ENCODE results near the gene WDR36.
"Not testable (repeated sequence)": the region's sequence is repeated elsewhere in the genome, so short reads cannot be mapped to it uniquely, and the experiment has no call there.

The WDR36 gene

GRCh38 chr5:111122398-111122797 lies 30.2 kb downstream of the WDR36 start:
- Mint-ChIP-seq H3K9me3 (no peaks in the 10 kb centered on the region), H3K4me1 (peaks cover 18% of the 10 kb centered on the region), H3K4me3 (no peak overlapping the region), H3K36me3 (peaks cover 18% of the 10 kb centered on the region), H3K27ac (no peak overlapping the region), H3K27me3 (no peaks in the 10 kb centered on the region)

DNA sequence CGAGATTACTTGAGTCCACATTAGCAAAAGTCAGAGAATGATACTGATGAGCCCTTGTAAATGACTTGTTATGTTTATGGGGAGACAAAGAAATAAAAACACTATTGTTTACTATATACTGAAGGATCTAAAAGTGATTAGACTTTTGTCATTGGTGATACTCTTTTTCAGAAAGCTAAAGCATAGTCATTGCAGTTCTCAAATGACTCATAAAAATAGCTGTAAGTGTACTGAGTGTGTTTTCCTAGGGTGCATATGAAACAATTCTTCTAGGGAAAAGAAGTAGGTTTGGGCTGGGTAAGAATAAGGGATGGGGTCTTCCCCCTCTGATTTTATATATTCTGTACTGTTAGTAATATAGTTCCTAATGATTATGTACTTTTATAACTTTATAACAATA lies 32.6 kb downstream of the WDR36 start:
- Mint-ChIP-seq H3K36me3 (peaks cover 19% of the 10 kb centered on the region), H3K4me3 (no peak overlapping the region)

GRCh38 chr5:111126896-111127295 lies 34.7 kb downstream of the WDR36 start:
- Mint-ChIP-seq H3K9me3 (no peaks in the 10 kb centered on the region), H3K4me3 (no peak overlapping the region)

More for the DNA sequence above, 32.6 kb downstream of the WDR36 start:
- Mint-ChIP-seq H3K9me3 (no peaks in the 10 kb centered on the region), H3K4me1 (peaks cover 12% of the 10 kb centered on the region), H3K27me3 (no peaks in the 10 kb centered on the region), H3K27ac (no peak overlapping the region)

GRCh38 chr5:111127453-111128195 lies 35.5 kb downstream of the WDR36 start:
- no peaks in the 10 kb centered on the region for H3K9me3 Mint-ChIP-seq
- H3K27ac Mint-ChIP-seq = no peak overlapping the region
- H3K36me3 Mint-ChIP-seq = peaks cover 9% of the 10 kb centered on the region
- H3K27me3 Mint-ChIP-seq = no peaks in the 10 kb centered on the region
- peaks cover 11% of the 10 kb centered on the region for H3K4me1 Mint-ChIP-seq
- H3K4me3 Mint-ChIP-seq = no peak overlapping the region

More at GRCh38 chr5:111126896-111127295, 34.7 kb downstream of the WDR36 start:
- Mint-ChIP-seq H3K4me1 (peaks cover 5% of the 10 kb centered on the region), H3K27me3 (no peaks in the 10 kb centered on the region), H3K27ac (no peak overlapping the region), H3K36me3 (peaks cover 10% of the 10 kb centered on the region)

DNA sequence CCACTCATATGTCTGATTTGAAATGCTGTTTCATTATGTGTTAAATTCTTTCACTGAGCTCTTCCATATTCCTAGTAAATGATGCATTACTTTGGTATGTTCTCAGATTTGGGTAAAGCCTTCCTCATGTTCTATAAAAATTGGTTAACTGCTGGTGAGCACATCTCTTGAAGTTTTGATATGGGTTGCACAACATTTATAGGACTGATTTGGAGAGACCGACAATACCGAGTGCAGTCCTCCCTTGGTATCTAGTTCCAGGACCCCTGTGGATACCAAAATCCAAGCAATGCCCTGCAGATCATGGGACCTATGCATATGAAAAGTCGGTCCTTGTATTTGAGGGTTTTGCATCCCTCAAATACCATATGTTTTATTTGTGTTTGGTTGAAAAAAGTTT lies 37.8 kb downstream of the WDR36 start:
- peaks cover 9% of the 10 kb centered on the region for H3K36me3 Mint-ChIP-seq
- H3K4me3 Mint-ChIP-seq = no peak overlapping the region
- no peaks in the 10 kb centered on the region for H3K9me3 Mint-ChIP-seq
- no peak overlapping the region for H3K27ac Mint-ChIP-seq
- H3K27me3 Mint-ChIP-seq = no peaks in the 10 kb centered on the region
- H3K4me1 Mint-ChIP-seq = peaks cover 11% of the 10 kb centered on the region

DNA sequence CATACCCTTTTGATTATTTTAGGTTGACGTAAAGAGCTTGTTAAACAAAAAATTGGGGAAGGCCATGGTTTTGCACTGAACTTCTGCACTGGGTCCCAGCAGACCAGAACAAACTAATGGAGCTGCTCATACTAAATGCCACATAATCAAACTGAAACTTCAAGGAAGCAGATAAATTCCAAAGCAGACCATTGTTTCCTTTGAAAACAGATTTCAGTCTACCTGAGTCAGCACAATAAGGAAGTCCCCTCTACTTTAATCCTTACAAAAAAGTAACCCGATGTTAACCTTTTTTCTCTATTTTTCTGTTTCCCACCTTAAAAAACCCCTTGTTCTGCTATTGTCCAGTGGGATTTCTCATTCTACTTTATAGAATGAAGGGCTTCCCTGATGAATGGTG lies 39.2 kb downstream of the WDR36 start:
- Mint-ChIP-seq H3K9me3 (no peaks in the 10 kb centered on the region), H3K4me1 (peaks cover 11% of the 10 kb centered on the region), H3K27ac (no peak overlapping the region), H3K36me3 (peaks cover 6% of the 10 kb centered on the region), H3K27me3 (no peaks in the 10 kb centered on the region), H3K4me3 (no peak overlapping the region)

- peaks cover 11% of the 10 kb centered on the region for H3K4me1 Mint-ChIP-seq
- H3K4me3 Mint-ChIP-seq = no peak overlapping the region
- peaks cover 6% of the 10 kb centered on the region for H3K36me3 Mint-ChIP-seq
- no peak overlapping the region for H3K27ac Mint-ChIP-seq
- no peaks in the 10 kb centered on the region for H3K27me3 Mint-ChIP-seq
- no peaks in the 10 kb centered on the region for H3K9me3 Mint-ChIP-seq
These were observed 39.9 kb downstream of the WDR36 start for GRCh38 chr5:111132076-111132475.

GRCh38 chr5:111132731-111133435 lies 40.7 kb downstream of the WDR36 start:
- no peaks in the 10 kb centered on the region for H3K9me3 Mint-ChIP-seq
- H3K27me3 Mint-ChIP-seq = no peaks in the 10 kb centered on the region
- no peak overlapping the region for H3K4me3 Mint-ChIP-seq
- H3K4me1 Mint-ChIP-seq = peaks cover 11% of the 10 kb centered on the region
- peaks cover 2% of the 10 kb centered on the region for H3K36me3 Mint-ChIP-seq
- H3K27ac Mint-ChIP-seq = no peak overlapping the region

GRCh38 chr5:111133436-111133751 lies 41.2 kb downstream of the WDR36 start:
- Mint-ChIP-seq H3K4me1 (peaks cover 11% of the 10 kb centered on the region), H3K27me3 (no peaks in the 10 kb centered on the region), H3K4me3 (no peak overlapping the region), H3K36me3 (peaks cover 2% of the 10 kb centered on the region), H3K9me3 (no peaks in the 10 kb centered on the region), H3K27ac (no peak overlapping the region)

GRCh38 chr5:111134087-111134486 lies 41.9 kb downstream of the WDR36 start:
- Mint-ChIP-seq H3K4me1 (peaks cover 11% of the 10 kb centered on the region), H3K27me3 (no peaks in the 10 kb centered on the region), H3K4me3 (no peak overlapping the region), H3K36me3 (no peaks in the 10 kb centered on the region), H3K27ac (no peak overlapping the region), H3K9me3 (no peaks in the 10 kb centered on the region)

DNA sequence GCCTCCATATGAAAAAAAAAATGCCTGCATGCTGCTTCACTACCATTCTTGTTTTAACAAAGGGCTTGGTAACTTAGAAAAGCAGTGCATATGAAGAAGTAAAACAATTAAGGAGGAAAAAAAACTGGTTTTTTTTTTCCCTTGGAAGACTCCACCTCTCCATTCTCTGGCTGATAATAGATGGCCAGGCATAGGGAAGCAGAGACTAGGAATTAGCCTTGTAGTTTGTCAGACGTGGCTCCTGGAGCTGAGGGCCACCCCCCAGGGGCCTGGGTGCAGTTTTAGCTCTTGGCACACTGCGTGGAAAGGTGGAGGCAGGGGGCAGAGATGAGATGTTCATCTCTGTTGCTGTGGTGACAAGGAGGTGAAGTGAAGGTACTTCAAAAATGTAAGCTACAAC lies 42.7 kb downstream of the WDR36 start:
- no peak overlapping the region for H3K27ac Mint-ChIP-seq
- no peak overlapping the region for H3K4me3 Mint-ChIP-seq
- no peaks in the 10 kb centered on the region for H3K27me3 Mint-ChIP-seq
- H3K36me3 Mint-ChIP-seq = no peaks in the 10 kb centered on the region
- H3K9me3 Mint-ChIP-seq = no peaks in the 10 kb centered on the region
- H3K4me1 Mint-ChIP-seq = peaks cover 11% of the 10 kb centered on the region

- Mint-ChIP-seq H3K36me3 (no peaks in the 10 kb centered on the region), H3K4me3 (no peak overlapping the region), H3K27ac (no peak overlapping the region), H3K4me1 (peaks cover 11% of the 10 kb centered on the region), H3K27me3 (no peaks in the 10 kb centered on the region), H3K9me3 (no peaks in the 10 kb centered on the region)
These were observed 43.2 kb downstream of the WDR36 start for GRCh38 chr5:111135363-111135762.

- Mint-ChIP-seq H3K9me3 (no peaks in the 10 kb centered on the region), H3K36me3 (no peaks in the 10 kb centered on the region), H3K4me3 (no peak overlapping the region), H3K4me1 (peaks cover 10% of the 10 kb centered on the region), H3K27me3 (no peaks in the 10 kb centered on the region), H3K27ac (no peak overlapping the region)
These were observed 43.8 kb downstream of the WDR36 start for GRCh38 chr5:111135946-111136345.

DNA sequence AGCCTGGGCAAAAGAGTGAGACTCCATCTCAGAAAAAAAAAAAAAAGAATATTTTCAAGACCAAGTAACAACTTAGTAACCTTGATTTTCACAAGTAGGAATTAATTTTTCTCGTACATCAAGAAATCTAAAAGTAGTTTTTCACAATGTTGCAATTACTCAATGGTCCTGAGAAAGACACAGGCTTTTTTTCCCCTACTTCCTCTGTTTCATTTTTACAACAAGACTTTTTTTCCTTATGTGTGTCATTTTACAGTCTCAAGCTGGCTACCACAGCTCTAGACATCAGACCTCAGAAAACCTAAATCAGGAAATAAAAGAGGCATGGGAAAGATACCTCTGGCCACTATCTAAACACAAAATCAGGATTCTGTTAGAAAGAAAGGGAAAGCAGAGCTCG lies 45.9 kb downstream of the WDR36 start:
- Mint-ChIP-seq H3K27ac (no peak overlapping the region), H3K4me1 (no peaks in the 10 kb centered on the region), H3K36me3 (no peaks in the 10 kb centered on the region), H3K27me3 (no peaks in the 10 kb centered on the region), H3K9me3 (no peaks in the 10 kb centered on the region), H3K4me3 (no peak overlapping the region)

DNA sequence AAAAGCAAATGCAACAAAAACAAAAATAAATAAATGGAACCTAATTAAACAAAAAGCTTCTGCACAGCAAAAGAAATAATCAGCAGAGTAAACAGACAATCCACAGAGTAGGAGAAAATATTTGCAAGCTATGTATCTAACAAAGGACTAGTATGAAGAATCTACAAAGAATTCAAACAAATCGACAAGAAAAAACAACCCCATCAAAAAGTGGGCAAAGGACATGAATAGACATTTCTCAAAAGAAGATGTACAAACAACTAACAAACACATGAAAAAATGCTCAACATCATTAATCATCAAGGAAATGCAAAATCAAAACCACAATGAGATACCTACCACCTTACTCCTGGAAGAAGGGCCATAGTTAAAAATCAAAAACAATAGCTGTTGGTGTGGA lies 49.3 kb downstream of the WDR36 start:
- H3K4me1 Mint-ChIP-seq, H3K36me3 Mint-ChIP-seq, H3K27me3 Mint-ChIP-seq, H3K9me3 Mint-ChIP-seq, H3K27ac Mint-ChIP-seq, H3K4me3 Mint-ChIP-seq: not testable (repeated sequence)

DNA sequence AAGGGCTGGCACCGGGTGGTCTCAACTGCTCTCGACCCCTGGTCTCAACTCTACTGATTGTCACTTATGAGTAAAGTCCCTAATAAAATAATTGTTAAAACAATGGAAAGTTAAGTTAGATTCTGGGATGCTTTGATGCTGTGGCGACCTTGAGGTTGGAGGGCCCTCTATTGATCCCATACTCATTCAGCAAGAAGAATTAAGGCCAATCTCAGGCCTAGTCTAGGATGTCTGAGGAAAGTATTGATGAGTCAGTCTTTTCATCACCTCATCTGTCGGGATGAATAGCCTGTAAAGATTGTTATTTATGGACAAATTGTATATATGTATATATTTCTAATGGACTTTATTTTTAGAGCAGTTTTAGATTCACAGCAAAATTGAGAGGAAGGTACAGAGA lies 50.8 kb downstream of the WDR36 start:
- H3K27ac Mint-ChIP-seq = no peak overlapping the region
- H3K4me1 Mint-ChIP-seq = no peaks in the 10 kb centered on the region
- no peaks in the 10 kb centered on the region for H3K27me3 Mint-ChIP-seq
- no peak overlapping the region for H3K4me3 Mint-ChIP-seq
- H3K36me3 Mint-ChIP-seq = no peaks in the 10 kb centered on the region
- no peaks in the 10 kb centered on the region for H3K9me3 Mint-ChIP-seq

DNA sequence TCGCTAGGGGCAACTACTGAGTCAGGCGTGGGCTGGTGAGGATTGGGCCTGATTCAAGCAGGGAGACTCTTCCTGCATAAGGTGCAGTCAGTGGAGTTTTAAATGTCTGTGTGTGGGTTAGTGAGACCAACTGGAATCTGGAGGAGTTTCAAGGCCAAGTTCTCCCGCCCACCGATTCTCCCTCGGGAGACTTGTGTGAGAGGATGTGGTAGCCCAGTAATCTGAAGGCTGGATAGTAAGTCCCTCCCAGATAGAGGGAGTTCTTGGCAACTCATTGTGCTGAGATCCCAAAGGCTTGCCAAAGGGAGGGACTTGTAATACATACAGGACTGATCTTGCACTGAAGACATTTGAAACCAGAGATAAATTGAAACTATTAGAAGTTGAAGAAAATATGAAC lies 51.8 kb downstream of the WDR36 start:
- Mint-ChIP-seq H3K36me3 (no peaks in the 10 kb centered on the region), H3K4me1 (no peaks in the 10 kb centered on the region), H3K4me3 (no peak overlapping the region), H3K27me3 (no peaks in the 10 kb centered on the region), H3K27ac (no peak overlapping the region), H3K9me3 (no peaks in the 10 kb centered on the region)

Data from activated naive CD4-positive, alpha-beta T cell treated with anti-CD3 and anti-CD28 coated beads, Interleukin-2, amount 50 U/mL, for 24 hours (primary cell).